Stimulated activated CD4-positive, alpha-beta T cell treated with anti-CD3 and anti-CD28 coated beads, Interleukin-1b, Interleukin-23, amount 100 ng/mL, for 48 hours (primary cell): Measurements from ENCODE around the gene SWAP70.

Experiments used
- DNase-seq: peaks from one replicate; pipeline ENCODE4 v3.0.0-alpha.2; 2020

SWAP70 gene

GRCh38 chr11:9780929-9781328, 117.1 kb downstream of the SWAP70 start:
- DNase-seq = no peak

GRCh38 chr11:9783986-9784385, 120.1 kb downstream of the SWAP70 start:
- DNase-seq = no peak

GRCh38 chr11:9784602-9785315, 120.9 kb downstream of the SWAP70 start:
- DNase-seq = no peak

GRCh38 chr11:9787260-9787659, 123.4 kb downstream of the SWAP70 start:
- no peak for DNase-seq

GRCh38 chr11:9787981-9788521, 124.2 kb downstream of the SWAP70 start:
- DNase-seq = no peak

GRCh38 chr11:9789910-9790309, 126.0 kb downstream of the SWAP70 start:
- no peak for DNase-seq

GRCh38 chr11:9790703-9791102, 126.8 kb downstream of the SWAP70 start:
- no peak for DNase-seq

- no peak for DNase-seq
Measured at GRCh38 chr11:9796266-9796665, 132.4 kb downstream of the SWAP70 start.

- no peak for DNase-seq
Measured at GRCh38 chr11:9796854-9797253, 133.0 kb downstream of the SWAP70 start.

- no peak for DNase-seq
Measured at GRCh38 chr11:9797300-9797699, 133.4 kb downstream of the SWAP70 start.

- no peak for DNase-seq
Measured at GRCh38 chr11:9799886-9800285, 136.0 kb downstream of the SWAP70 start.

GRCh38 chr11:9802291-9802861, 138.5 kb downstream of the SWAP70 start:
- DNase-seq = no peak
